GM19099 (cell line): ENCODE measurements around the gene TNRC18.

Source experiments
- POLR2A ChIP-seq: IDR thresholded peaks from 3 replicates; pipeline ENCODE4 v1.6.1; 2011; ENCODE audit warnings: low read depth; ENCODE audit not compliant: insufficient read length; ENCODE audit errors: extremely low read depth

TNRC18 gene

GRCh38 chr7:5455581-5456219 lies 32.1 kb upstream of the TNRC18 start:
- TF ChIP-seq POLR2A = no peak

GRCh38 chr7:5455175-5455574 lies 31.5 kb upstream of the TNRC18 start:
- no peak for TF ChIP-seq POLR2A

- no peak for TF ChIP-seq POLR2A
Measured at GRCh38 chr7:5454485-5454884, 30.9 kb upstream of the TNRC18 start.

- TF ChIP-seq POLR2A = no peak
Measured at GRCh38 chr7:5453566-5454075, 30.0 kb upstream of the TNRC18 start.

GRCh38 chr7:5452937-5453540 lies 29.4 kb upstream of the TNRC18 start:
- TF ChIP-seq POLR2A = no peak

GRCh38 chr7:5452470-5452899 lies 28.9 kb upstream of the TNRC18 start:
- no peak for TF ChIP-seq POLR2A

- TF ChIP-seq POLR2A = no peak
Measured at GRCh38 chr7:5451391-5451790, 27.8 kb upstream of the TNRC18 start.

GRCh38 chr7:5450549-5451327 lies 27.1 kb upstream of the TNRC18 start:
- TF ChIP-seq POLR2A = no peak

GRCh38 chr7:5448378-5449037 lies 24.9 kb upstream of the TNRC18 start:
- TF ChIP-seq POLR2A = no peak

GRCh38 chr7:5445981-5446594 lies 22.5 kb upstream of the TNRC18 start:
- TF ChIP-seq POLR2A = no peak

- no peak for TF ChIP-seq POLR2A
Measured at GRCh38 chr7:5443678-5444077, 20.0 kb upstream of the TNRC18 start.

- no peak for TF ChIP-seq POLR2A
Measured at GRCh38 chr7:5442757-5443305, 19.2 kb upstream of the TNRC18 start.

GRCh38 chr7:5441840-5442503 lies 18.3 kb upstream of the TNRC18 start:
- TF ChIP-seq POLR2A = no peak
